Measurements from ENCODE around the gene PIK3R6.

Gene PIK3R6

GRCh38 chr17:8893621-8894201 lies 26.2 kb upstream of the PIK3R6 start:
- DNase-seq: no peak

- no peak for DNase-seq
Measured at GRCh38 chr17:8893059-8893458, 25.6 kb upstream of the PIK3R6 start.

- no peak for DNase-seq
Measured at GRCh38 chr17:8892338-8892690, 24.8 kb upstream of the PIK3R6 start.

- no peak for DNase-seq
Measured at GRCh38 chr17:8890671-8891070, 23.2 kb upstream of the PIK3R6 start.

GRCh38 chr17:8889458-8890210 lies 22.2 kb upstream of the PIK3R6 start:
- DNase-seq: no peak

- no peak for DNase-seq
Measured at GRCh38 chr17:8888704-8889302, 21.3 kb upstream of the PIK3R6 start.

GRCh38 chr17:8887834-8888703 lies 20.6 kb upstream of the PIK3R6 start:
- no peak for DNase-seq

GRCh38 chr17:8887301-8887700 lies 19.8 kb upstream of the PIK3R6 start:
- DNase-seq: no peak

GRCh38 chr17:8885967-8886684 lies 18.7 kb upstream of the PIK3R6 start:
- no peak for DNase-seq

- DNase-seq: peak; percentile 77
Measured at GRCh38 chr17:8885163-8885966, 17.9 kb upstream of the PIK3R6 start.

- no peak for DNase-seq
Measured at GRCh38 chr17:8884336-8884990, 17.0 kb upstream of the PIK3R6 start.

- no peak for DNase-seq
Measured at GRCh38 chr17:8883353-8883752, 15.9 kb upstream of the PIK3R6 start.

GRCh38 chr17:8881606-8882005 lies 14.1 kb upstream of the PIK3R6 start:
- no peak for DNase-seq

GRCh38 chr17:8880466-8880865 lies 13.0 kb upstream of the PIK3R6 start:
- no peak for DNase-seq

GRCh38 chr17:8879410-8879809 lies 11.9 kb upstream of the PIK3R6 start:
- no peak for DNase-seq

GRCh38 chr17:8877984-8878383 lies 10.5 kb upstream of the PIK3R6 start:
- no peak for DNase-seq

GRCh38 chr17:8875957-8876356 lies 8.5 kb upstream of the PIK3R6 start:
- no peak for DNase-seq

- no peak for DNase-seq
Measured at GRCh38 chr17:8875436-8875835, 8.0 kb upstream of the PIK3R6 start.

GRCh38 chr17:8873801-8874715 lies 6.6 kb upstream of the PIK3R6 start:
- DNase-seq: no peak
